Measurements from ENCODE around the gene CSN1S1.
"Not testable (repeated sequence)": the region's sequence is repeated elsewhere in the genome, so short reads cannot be mapped to it uniquely, and the experiment has no call there.

CSN1S1 gene, protein sequence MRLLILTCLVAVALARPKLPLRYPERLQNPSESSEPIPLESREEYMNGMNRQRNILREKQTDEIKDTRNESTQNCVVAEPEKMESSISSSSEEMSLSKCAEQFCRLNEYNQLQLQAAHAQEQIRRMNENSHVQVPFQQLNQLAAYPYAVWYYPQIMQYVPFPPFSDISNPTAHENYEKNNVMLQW

DNA sequence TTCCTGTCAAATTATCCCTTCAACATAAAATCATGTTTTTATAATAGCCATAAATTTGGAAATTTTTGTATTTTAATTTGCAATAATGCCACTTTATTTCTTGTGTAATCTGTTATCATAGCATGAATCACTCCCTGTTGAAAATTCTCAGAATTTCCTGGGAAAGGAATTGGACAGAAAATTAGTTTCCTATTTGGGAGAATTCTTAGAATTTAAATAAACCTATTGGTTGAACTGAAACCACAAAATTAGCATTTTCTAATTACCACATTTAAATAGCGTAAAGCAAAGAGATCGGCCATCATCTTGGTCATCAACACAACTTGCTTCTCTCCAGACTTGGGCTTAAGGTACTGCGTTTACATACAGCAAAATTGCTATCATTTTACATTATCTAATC is at the start of gene CSN1S1:
Gene CSN1S1 (plus strand): TSS at position 301 of the 400 bp plus-strand sequence. CDS start 1,488 bp downstream, outside the sequence.
- no peak for DNase-seq (ENCODE audit: low read depth, low spot score)

DNA sequence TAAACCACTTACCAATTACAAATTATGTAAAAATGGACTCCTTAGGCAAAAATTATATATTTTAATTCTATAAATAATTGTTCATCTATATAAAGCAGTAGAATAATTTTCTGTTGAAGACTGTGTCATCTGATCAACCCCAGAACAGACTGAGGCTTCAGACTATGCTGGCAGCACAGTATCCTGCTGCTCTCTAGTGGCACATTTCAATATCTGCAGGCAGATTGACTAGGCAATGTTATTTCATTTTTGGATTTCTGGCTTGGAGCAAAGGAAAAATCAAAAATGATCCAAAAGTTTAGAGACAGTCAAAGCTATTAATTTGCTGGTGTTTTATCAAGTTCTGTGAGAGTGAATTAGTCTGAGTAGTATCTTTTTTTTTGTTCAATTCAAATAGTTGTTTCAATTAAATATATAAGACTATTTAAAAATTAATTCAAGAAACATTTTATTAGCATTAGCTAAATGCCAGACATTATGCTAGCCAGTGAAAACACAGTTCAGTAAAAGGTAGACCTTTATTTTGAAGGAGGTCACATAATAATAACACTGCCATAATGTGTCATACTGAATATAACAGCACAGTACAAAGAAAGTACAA is 49.6 kb upstream of the CSN1S1 start:
- no peak for DNase-seq (ENCODE audit: low read depth, low spot score)

DNA sequence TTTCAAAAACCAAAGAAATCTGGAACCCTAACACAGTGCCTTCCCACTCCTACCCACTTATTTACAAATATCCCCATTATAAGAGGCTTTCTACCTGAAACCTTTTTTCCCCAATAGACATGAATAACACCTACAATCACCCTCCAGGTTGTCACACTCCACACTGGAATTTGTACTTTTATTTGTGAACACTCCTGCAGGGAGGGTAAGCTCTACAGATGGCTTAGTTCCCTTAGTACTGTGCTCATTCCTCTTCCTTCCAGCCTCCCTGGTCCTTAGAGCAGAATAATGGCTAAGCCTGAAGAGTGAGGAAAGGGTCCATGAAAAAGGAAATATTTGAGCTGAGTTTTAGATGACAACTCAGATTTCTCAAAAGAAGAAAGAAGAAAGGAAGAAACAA is 48.7 kb upstream of the CSN1S1 start:
- DNase-seq (ENCODE audit: low read depth, low spot score) = no peak

DNA sequence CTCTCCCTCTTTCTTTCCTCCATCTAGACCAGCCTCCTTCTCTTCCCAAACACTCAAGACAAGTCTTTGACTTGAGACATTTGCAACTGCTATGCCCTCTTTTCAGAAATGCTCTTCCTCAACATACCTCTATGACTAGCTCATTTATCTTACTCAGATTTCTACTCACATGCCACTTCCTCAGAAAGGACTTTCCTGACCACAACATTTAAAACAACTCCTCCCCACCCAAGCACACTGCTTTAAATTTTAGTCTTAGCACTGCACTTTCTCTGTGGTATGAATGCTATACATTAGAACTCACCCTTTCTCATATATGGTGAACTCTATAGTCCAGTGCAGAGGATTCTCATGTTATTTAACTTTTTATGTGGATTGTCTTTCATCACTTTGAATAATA is 42.5 kb upstream of the CSN1S1 start:
- DNase-seq (ENCODE audit: low read depth, low spot score) = no peak

DNA sequence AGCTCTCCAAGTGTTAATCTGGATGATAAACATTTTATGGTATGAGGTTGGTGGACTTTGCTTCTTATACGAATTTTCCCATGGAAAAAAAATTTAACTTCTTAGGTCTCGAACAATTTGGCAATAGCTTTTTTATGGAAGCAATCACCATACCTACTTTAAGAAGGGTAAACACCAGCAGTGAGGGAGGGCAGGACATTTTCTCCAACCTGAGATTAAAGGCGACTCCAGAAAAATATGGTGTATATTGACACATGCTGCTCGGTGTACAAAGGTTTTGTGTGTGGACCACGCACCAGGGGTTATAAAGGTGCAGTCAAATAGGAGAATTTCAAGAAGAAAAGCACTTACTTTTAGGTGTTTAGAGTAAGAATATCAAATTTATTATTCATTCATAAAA is 36.7 kb upstream of the CSN1S1 start:
- no peak for DNase-seq (ENCODE audit: low read depth, low spot score)

DNA sequence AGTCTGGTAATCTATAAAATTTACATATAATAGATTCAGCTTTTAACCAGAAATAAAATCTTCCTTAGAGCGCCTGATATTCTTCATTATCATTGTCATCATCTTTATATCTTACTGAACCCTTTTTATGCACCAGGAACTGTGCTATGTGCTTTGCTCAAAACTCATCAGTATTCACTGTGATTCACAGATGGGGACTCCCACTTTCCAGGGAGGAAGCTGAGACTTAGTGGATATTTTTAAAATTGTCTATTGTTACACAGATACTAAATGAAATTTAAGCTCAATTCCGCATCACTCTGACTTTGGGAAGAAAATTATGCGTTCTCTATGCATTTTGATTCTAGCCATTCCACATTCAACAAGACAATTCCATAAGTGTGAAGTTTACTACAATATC is 36.1 kb upstream of the CSN1S1 start:
- DNase-seq (ENCODE audit: low read depth, low spot score) = no peak

DNA sequence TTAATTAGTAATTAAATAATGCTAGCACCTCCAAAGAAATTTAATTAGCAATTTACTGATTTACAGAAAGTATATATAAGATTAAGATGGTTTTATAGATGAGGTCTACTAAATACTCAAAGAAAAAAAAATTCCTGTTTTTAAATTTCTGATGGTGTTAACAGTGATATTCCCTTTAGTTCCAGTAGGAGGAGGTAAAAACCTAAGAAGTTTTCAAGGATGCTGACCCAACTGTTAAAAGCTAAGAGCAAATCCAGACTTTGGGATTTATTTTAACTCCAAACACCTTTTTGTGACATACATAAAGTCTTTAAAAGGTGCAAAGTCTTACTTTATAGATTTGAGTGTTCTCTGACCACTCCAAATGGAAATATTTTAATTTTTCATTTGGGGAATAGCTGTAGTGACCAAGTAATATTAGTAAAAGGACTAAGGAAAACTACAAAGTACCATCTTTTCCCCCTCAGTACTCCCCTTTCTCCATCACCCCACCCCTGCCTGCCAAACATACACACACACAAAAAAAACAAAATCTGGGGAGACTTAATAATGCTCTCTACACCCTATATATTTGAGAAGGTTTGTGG is 34.2 kb upstream of the CSN1S1 start:
- no peak for DNase-seq (ENCODE audit: low read depth, low spot score)

DNA sequence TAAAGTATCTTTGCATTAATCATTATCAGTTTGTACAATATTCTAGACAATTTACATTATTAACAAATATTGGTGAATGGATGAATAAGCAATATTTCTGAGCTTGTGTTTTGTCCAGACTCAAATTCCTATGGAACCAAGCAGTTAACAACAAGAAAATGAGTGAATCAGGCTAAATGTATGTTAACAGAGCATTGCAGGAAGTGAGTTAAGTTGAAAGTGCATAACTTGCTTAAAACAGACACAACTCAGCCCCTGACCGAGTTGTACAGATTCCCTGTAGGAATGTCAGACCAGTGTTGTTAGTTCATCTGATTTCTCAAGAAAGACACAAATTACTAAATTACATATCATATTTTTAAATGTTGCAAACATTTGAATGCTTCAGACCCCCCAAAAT is 23.7 kb upstream of the CSN1S1 start:
- no peak for DNase-seq (ENCODE audit: low read depth, low spot score)

DNA sequence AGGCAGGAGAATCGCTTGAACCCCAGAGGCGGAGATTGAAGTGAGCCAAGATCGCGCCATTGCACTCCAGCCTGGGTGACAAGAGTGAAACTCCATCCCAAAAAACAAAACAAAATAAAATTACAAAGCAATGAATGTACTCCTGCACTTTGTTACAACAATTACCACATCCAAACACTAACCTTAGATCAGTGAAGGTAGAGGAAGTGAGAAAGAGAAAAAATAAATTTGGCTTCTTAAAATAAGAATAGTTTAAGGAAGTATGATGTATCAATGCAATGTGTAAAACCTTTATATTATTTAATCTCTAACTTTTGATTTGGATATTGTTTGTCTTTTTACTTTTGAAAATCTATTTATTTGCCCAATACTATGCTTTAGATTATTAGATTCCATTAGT is 21.7 kb upstream of the CSN1S1 start:
- DNase-seq (ENCODE audit: low read depth, low spot score) = no peak

DNA sequence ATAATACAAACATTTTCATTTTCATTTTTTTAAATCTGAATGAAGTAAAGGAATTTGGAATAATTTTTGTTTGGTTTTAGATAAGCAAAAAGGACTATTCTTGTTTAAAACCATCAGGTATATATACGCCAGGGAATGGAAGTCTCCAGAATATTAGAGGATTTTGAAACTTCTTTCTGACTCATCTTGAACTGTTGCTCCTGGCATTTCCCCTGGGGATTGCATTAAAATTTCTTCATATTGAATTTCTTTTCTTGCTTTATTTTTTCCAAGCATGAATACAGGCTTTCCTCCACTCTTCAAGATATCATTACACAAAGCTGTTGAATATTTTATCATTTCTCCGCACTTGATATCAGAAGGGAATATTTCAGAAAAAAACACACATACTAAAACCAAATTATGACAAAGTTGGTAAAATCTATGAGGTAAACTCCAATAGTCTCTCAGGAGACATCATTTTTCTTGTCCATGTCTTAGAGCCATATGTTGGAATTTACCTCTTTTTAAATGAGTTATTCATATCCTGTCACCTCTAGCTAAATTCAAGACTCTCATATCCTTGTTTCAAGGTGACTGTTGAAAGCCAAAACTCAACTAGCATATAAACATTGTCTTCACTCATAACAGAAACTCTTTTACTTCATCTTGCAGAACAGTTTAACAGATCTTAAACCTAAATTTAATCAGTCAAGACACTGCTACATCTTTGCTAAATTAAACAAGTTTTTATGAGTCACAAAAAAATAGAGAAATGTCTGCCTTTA is 20.7 kb upstream of the CSN1S1 start:
- no peak for DNase-seq (ENCODE audit: low read depth, low spot score)

DNA sequence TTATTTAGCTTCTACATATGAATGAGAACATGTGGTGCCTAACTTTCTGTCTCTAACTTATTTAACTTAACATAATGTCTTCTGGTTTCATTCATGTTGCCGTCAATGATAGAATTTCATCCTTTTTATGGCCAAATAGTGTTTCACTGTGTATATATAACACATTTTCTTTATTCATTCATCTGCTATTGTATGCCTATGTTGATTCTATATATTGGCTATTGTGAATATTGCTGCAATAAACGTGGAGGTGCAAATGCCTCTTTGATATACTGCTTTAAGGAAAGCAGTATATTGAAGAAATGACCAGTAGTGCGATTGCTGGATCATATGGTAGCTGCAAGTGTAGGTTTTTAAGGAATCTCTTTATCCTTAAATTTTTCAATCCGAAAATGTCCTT is 10.0 kb upstream of the CSN1S1 start:
- no peak for DNase-seq (ENCODE audit: low read depth, low spot score)

DNA sequence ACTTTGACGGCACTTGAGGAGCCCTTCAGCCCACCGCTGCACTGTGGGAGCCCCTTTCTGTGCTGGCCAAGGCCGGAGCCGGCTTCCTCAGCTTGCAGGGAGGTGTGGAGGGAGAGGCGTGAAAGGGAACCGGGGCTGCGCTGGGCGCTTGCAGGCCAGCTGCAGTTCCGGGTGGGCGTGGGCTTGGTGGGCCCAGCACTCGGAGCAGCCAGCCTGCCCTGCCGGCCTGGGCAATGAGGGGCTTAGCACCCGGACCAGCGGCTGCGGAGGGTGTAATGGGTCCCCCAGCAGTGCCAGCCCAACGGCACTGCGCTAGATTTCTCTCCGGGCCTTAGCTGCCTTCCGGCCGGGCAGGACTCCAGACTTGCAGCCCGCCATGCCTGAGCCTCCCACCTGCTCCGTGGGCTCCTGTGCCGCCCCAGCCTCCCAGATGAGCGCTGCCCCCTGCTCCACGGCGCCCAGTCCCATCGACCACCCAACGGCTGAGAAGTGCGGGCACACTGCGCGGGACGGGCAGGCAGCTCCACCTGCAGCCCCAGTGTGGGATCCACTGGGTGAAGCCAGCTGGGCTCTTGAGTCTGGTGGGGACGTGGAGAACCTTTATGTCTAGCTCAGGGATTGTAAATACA is 7.0 kb upstream of the CSN1S1 start:
- DNase-seq (ENCODE audit: low read depth, low spot score) = not testable (repeated sequence)

DNA sequence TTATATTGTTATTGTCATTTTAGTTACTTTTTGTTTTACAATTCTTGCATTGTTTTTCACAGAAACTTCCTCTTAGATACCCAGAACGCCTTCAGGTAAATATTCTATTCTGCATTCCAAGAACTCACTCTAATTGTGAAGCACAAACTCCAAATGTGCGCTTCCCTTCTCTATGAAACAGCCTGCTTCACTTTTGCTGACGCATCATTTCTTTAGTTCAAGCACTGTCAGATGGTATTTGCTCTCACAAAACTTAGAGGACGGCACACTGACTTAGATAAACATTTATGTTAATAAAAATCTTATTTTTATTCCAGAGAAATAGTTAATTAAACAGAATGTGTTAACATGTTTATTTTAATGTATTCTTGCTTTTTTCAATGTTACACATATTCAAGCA is 3.3 kb downstream of the CSN1S1 start:
- DNase-seq (ENCODE audit: low read depth, low spot score) = no peak

DNA sequence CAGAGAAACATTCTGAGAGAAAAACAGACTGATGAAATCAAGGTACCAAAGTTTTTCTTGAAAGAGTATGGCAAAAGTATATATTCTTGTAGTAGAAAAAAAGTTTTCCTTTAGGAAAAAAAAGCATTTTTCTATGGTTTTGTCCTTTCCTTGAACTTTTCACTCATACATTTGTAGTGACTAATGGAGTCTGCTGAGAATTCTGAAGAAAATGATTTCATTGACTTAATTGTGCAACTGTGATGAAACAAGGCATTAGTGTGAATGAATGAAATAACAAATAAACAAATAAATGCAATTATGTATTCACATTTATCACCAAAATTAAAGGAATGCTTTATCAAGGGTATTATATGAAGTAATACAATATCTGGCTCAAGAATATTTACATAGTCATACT is 5.7 kb downstream of the CSN1S1 start:
- no peak for DNase-seq (ENCODE audit: low read depth, low spot score)

DNA sequence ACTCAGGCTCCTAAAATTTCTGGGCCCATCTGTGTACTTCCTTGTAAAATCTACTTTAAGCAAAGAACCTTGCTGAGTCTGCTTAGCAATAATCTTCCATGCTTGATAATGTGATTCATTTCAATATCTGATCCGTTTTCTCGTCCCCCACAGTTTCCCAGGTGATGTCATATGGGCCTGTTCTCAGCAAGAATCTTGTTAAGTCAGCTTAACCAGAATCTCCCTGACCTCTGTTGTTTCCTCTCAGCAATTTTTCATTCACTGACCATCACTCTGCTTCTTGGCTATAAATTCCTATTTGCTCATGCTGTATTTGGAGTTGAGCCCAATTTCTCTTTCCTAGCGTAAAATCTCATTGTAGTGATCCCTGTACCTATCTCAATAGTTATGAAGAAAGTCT is 20.7 kb downstream of the CSN1S1 start:
- no peak for DNase-seq (ENCODE audit: low read depth, low spot score)

DNA sequence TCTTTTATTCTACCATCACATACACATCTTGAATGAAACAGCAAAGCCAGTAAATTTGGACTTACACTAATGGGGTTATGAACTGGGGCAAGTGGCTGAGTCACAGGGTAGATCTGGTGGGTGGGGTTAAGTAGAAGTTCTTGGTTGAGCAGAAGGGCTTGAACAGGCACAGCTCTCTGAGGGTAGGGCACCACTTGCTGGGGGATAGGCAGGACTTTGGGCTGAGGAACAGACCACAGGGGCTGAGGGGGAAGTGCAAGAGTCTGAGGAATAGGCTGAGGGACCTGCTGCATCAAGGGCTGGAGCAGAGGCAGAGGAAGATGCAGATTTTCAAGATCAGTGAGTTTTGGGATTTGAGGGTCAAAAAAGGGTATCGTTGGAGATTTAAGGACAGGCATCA is 26.3 kb downstream of the CSN1S1 start:
- no peak for DNase-seq (ENCODE audit: low read depth, low spot score)

DNA sequence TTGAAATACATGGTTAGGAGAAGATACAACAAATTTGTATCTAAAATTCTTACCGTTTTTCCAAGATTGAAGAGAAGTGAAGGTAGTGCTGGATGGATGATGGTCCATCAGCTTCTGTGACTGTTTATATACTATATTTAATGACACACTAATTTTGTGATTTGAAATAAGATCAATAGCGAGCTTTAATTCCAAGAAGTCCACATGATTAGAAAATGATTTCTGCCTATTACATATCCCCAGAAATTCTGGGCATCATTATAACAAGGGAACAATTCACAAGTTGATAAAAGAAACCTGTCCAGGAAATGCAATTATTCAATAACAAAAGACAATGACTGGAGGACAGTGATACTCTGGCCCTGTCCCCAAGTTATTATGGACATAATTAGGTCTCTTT is 34.8 kb downstream of the CSN1S1 start, which contains the start of gene CSN2:
Gene CSN2 (minus strand): TSS at position 101 of the 400 bp plus-strand sequence. CDS start 4,733 bp downstream, outside the sequence.
- DNase-seq (ENCODE audit: low read depth, low spot score) = no peak

DNA sequence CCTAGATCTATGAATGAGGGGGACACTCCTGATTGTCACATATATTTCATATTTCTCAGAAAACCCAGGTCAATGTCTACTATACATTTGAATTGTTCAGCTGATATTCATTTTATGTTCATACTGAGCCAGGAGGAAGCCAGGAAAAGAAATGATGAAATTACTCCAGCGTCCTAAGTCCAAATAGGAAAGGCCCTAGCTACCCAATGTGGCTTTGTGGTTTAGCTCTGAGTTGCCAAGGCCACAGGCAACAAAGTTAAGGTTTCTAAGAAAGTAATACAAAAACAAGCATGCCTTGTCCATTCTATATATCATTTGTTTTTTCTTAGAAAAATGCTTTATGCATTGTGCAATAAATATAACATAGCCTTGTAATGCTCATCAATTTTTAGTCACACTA is 39.2 kb downstream of the CSN1S1 start:
- DNase-seq (ENCODE audit: low read depth, low spot score) = no peak

DNA sequence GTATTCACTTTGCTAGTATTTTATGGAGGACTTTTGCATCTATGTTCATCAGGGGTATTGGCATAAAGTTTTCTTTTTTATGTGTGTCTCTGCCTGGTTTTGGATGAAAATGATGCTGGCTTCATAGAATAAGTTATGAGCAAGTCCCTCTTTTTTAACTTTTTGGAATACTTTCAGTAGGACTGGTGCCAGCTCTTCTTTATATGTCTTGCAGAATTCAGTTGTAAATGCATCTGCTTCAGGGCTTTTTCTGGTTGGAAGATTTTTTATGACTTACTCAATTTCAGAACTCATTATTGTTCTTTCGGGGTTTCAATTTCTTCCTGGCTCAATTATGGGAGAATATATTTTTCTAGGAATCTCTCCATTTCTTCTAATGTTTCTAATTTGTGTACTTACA is 43.8 kb downstream of the CSN1S1 start:
- DNase-seq (ENCODE audit: low read depth, low spot score) = no peak

DNA sequence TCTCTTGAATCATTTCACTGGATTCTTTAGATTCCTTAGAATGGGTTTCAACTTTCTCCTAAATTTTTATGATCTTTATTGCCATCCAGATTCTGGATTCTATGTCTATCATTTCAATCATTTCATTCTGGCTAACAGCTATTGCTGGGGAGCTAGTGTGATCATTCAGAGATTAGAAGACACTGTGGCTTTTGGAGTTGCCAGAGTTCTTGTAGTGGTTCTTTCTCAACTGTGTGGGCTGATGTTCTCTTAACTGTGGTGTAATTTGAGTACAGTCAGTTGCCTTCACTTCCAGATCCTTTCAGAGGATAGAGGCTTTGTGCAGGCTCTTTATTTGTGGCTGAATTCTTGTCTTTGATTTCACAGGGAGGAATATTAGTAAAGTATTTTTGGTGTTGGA is 46.7 kb downstream of the CSN1S1 start:
- no peak for DNase-seq (ENCODE audit: low read depth, low spot score)

DNA sequence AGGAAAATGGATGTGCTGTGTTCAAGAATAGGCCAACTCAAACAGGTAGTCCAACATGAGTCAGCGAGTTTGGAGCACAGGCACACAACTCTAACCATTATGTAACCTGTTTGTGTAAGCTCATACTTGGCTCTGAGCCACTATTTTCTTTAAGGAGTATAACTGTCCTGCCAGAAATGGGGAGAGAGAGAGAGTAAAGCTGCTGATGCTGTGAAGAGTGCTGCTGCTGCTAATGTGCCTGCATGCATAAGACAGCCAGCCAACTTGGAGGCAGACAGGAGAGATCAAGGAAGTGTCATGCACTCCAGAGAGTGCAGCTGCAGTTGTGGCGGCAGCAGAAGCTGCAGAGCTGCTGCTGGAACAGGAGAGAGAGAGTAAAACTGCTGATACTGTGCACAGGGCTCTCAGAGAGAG is 53.2 kb downstream of the CSN1S1 start:
- no peak for DNase-seq (ENCODE audit: low read depth, low spot score)

DNA sequence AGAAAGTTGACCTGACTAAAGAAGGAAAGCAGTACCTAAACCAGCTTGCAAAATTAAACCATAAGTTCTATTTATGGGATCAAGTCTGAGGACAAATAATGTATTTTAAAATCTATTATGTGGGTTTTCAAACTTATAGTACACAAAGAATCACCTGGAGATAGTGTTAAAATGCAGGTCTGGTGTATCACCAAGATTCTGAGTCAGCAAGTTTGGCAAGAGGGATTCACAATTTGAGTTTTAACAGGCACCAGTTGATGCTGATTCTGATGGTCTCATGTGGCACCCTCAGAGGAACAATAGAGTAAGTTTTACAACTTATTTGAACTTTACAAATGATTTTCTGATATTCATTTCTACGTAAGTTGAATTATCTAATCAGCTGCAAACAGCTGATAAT is 55.8 kb downstream of the CSN1S1 start:
- no peak for DNase-seq (ENCODE audit: low read depth, low spot score)
